NT2/D1 (cell line): ENCODE measurements around the gene LIPF.

Experiments used
- DNase-seq: peaks from one replicate; pipeline ENCODE4 v3.0.0-alpha.2; 2011; ENCODE audit warnings: low read depth, low spot score
- H3K27me3 ChIP-seq: 2 replicates; pipeline ENCODE4 v1.6.0; 2011; ENCODE audit warnings: mild to moderate bottlenecking; ENCODE audit not compliant: insufficient read length, insufficient read depth
- H3K36me3 ChIP-seq: 2 replicates; pipeline ENCODE4 v1.6.1; 2011; ENCODE audit warnings: mild to moderate bottlenecking, low read length, mixed read lengths; ENCODE audit not compliant: insufficient read depth, insufficient read length
- H3K4me1 ChIP-seq: 2 replicates; pipeline ENCODE4 v1.5.1; 2011; ENCODE audit not compliant: insufficient read depth, insufficient read length
- H3K4me3 ChIP-seq: 2 replicates; pipeline ENCODE4 v1.5.1; 2011; ENCODE audit warnings: low read depth; ENCODE audit not compliant: insufficient read length
- H3K9ac ChIP-seq: 2 replicates; pipeline ENCODE4 v1.6.0; 2011; ENCODE audit warnings: low read depth; ENCODE audit not compliant: insufficient read length
- H3K9me3 ChIP-seq: 2 replicates; pipeline ENCODE4 v1.5.1; 2011; ENCODE audit warnings: mild to moderate bottlenecking, low read length; ENCODE audit not compliant: insufficient read depth
- SUZ12 ChIP-seq: IDR thresholded peaks from 2 replicates; pipeline ENCODE4 v1.6.1; 2011; ENCODE audit not compliant: insufficient read length, insufficient read depth; ENCODE audit errors: extremely low read depth
- YY1 ChIP-seq: IDR thresholded peaks from 2 replicates; pipeline ENCODE4 v1.6.1; 2011; ENCODE audit not compliant: insufficient read length, insufficient read depth
- ZNF274 ChIP-seq: IDR thresholded peaks from 2 replicates; pipeline ENCODE4 v1.6.1; 2011; ENCODE audit warnings: mild to moderate bottlenecking, low read depth, low read length

The LIPF gene, protein sequence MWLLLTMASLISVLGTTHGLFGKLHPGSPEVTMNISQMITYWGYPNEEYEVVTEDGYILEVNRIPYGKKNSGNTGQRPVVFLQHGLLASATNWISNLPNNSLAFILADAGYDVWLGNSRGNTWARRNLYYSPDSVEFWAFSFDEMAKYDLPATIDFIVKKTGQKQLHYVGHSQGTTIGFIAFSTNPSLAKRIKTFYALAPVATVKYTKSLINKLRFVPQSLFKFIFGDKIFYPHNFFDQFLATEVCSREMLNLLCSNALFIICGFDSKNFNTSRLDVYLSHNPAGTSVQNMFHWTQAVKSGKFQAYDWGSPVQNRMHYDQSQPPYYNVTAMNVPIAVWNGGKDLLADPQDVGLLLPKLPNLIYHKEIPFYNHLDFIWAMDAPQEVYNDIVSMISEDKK

DNA sequence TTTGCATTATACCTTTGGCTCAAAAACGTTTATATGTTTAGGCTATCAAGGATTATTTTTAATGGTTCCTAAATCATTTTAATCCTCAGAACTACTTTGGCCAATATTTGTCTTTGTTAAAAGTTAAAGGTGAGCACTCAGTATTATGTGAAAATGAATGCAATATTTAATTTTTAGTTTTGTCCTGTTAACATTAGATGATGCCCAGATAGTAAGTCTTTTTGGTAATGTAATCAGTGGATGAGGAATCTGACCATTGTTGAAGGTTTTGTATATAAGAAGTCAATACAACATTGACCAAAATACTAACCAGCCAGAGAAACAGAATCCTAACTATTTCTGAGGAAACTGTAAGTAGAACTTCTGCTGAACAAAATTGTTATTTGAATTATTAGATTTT is at the start of gene LIPF:
TSS of gene LIPF (plus strand) at position 301 of the 400 bp plus-strand sequence. CDS start 2,856 bp downstream, outside the sequence.
- no peaks in the 10 kb centered on the region for H3K36me3 ChIP-seq
- no peaks in the 10 kb centered on the region for H3K4me1 ChIP-seq
- no peaks in the 10 kb centered on the region for H3K9me3 ChIP-seq
- no peak for DNase-seq
- TF ChIP-seq YY1 (no peak), SUZ12 (no peak), ZNF274 (no peak)
- no peaks in the 10 kb centered on the region for H3K27me3 ChIP-seq
- no peak within 1 kb of the TSS for H3K4me3 ChIP-seq
- no peak within 1 kb of the TSS for H3K9ac ChIP-seq

DNA sequence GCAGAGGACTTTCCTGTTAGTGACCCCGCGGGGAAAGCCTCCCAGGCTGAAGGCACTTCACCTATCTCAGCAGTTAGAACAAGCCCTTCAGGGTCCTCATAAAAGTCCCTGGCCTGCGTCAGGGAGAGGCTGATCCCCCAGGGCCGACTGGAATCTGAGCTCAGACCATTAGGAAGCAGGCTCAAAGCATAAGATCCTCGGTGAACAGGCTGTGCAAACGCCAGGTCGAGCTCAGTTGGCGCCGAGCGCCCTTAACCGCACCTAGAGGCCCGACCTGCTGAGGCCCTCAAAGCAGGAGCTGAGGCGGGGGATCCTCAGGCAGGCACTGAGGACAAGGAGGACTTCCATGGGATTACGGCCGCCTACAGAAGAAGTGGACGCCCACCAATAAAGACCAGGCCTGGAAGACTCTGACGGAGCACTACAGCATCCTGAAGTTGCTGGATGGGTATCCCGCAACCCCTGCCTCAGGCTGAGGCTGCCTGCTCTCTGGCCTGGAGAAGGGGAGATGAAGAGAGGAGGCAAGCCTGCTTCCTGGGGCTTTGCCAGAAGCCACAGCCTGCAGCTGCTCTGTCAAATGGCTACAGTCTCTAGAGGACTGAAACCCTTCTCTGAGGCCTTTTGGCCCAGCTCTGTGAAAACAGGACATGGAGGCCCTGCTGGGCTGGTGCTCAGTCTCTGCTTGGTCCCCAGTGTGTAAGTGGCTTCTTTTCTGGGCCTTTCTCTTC is 47.8 kb upstream of the LIPF start:
- Histone ChIP-seq H3K27me3 (no peaks in the 10 kb centered on the region), H3K9ac (no peak overlapping the region), H3K9me3 (peaks cover 4% of the 10 kb centered on the region; the same call in 1 of the 2 replicates), H3K4me3 (no peak overlapping the region), H3K36me3 (no peaks in the 10 kb centered on the region), H3K4me1 (no peaks in the 10 kb centered on the region)
- TF ChIP-seq YY1 (no peak), SUZ12 (no peak), ZNF274 (no peak)
- no peak for DNase-seq

DNA sequence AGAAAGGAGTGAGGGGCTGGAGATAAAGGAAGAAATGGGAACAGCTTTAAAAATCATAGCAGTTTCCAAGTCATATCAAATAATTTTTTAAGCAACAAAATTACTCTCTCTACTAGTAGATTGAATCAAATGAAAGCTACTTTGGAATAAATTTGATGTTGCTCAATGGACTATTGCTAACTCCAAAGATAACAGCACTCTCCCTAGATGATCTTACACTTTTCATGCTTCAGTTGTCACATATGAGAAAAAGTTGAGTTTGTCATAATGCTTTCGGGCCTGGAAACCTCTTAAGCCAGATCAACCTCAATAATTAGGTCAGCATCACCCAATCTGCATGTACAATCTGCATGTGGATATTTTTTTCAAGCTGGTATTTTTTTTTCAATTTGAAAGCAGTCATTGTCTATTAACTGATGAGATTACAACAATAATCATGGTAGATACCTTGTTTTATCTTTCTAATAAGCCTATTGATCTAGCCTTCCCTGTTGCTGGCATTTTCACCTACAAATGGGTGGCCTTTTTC is 46.4 kb upstream of the LIPF start:
- TF ChIP-seq YY1 = no peak
- no peak for TF ChIP-seq SUZ12
- no peak for TF ChIP-seq ZNF274
- Histone ChIP-seq H3K4me3 (no peak overlapping the region), H3K4me1 (no peaks in the 10 kb centered on the region), H3K9ac (no peak overlapping the region), H3K9me3 (peaks cover 4% of the 10 kb centered on the region; the same call in 1 of the 2 replicates), H3K27me3 (no peaks in the 10 kb centered on the region), H3K36me3 (no peaks in the 10 kb centered on the region)
- no peak for DNase-seq

DNA sequence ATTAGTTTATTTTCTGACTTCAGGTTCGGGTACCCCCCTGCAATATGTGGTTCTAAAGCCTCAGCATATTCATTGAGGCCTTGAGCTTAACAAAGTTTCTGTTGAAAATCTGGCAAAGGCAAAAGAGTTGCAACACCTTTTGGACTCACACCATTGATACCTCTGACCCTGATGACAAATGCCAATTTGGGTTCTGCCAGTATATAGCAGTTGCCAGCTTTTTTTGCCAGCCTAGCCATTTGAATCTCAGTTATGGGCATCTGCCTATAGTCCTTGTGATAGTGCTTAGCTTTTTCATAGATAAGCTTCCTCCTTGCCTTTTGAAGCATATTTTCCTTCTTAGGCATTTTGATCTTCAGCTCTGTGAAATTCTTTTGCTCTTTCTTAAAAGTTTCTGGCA is 45.7 kb upstream of the LIPF start:
- TF ChIP-seq ZNF274 (no peak), SUZ12 (no peak), YY1 (no peak)
- no peak for DNase-seq
- H3K36me3 ChIP-seq = no peaks in the 10 kb centered on the region
- no peak overlapping the region for H3K4me3 ChIP-seq
- H3K9me3 ChIP-seq = peaks cover 4% of the 10 kb centered on the region; the same call in 1 of the 2 replicates
- no peaks in the 10 kb centered on the region for H3K4me1 ChIP-seq
- H3K9ac ChIP-seq = no peak overlapping the region
- no peaks in the 10 kb centered on the region for H3K27me3 ChIP-seq

DNA sequence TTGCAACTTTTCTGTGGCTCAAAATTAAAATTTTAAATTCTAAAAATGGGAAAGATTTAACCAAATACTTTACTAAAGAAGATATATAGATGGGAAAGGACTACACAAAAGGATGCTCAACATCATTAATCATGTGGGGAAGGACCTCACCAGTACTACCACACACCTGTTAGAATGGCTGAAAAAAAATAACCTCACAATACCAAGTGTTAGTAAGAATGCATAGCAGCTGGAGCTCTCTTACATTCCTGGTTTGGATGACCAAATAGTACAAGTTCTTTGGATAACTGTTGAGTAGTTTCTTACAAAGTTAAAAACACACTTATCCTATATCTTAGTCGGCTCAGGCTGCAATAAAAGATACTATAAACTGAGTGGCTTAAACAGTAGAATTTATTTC is 43.8 kb upstream of the LIPF start:
- no peak for DNase-seq
- Histone ChIP-seq H3K9ac (no peak overlapping the region), H3K27me3 (no peaks in the 10 kb centered on the region), H3K36me3 (no peaks in the 10 kb centered on the region), H3K9me3 (no peaks in the 10 kb centered on the region), H3K4me3 (no peak overlapping the region), H3K4me1 (no peaks in the 10 kb centered on the region)
- no peak for TF ChIP-seq ZNF274
- TF ChIP-seq SUZ12 = no peak

DNA sequence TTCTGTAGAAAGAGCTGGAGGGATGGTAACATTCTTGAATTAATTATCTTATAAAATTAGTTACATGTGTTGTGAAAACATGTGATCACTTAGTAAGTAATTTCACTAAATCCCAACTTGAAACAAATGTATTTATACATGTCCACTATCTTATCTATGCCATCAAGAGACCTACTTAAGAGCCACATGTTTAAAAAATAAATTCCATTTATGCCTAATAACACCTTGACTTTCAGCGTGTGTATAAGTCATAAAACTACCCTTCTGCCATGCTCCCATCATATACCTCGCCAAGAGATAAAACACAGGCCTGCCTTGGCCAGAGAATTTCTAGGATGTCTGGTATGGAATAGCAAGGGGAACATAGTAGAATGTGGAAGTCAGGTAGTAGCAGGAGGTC is 40.4 kb upstream of the LIPF start:
- Histone ChIP-seq H3K4me3 (no peak overlapping the region), H3K9me3 (no peaks in the 10 kb centered on the region), H3K4me1 (no peaks in the 10 kb centered on the region), H3K9ac (no peak overlapping the region), H3K27me3 (no peaks in the 10 kb centered on the region), H3K36me3 (no peaks in the 10 kb centered on the region)
- DNase-seq = no peak
- TF ChIP-seq ZNF274 = no peak
- TF ChIP-seq SUZ12 = no peak
- no peak for TF ChIP-seq YY1

DNA sequence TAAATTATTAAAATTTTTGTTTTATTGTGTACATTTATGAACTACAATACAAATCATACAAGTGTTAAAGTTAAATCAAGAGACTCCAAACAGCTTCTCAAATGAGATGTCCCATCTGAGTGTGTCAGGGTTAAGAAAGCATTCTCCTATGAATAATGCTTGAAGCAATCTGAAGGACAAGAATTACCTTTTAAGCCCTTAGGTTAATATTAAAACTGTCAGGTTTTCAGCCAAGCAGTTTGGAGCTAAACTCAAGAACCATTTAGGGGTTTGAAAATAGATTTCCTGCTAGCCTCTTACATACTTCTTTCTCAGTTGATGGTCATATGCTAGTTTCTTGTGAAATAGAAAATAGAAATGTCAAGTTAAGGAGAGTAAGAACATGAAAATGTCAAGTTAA is 39.4 kb upstream of the LIPF start:
- Histone ChIP-seq H3K4me1 (no peaks in the 10 kb centered on the region), H3K36me3 (no peaks in the 10 kb centered on the region), H3K9ac (no peak overlapping the region), H3K27me3 (no peaks in the 10 kb centered on the region), H3K4me3 (no peak overlapping the region), H3K9me3 (no peaks in the 10 kb centered on the region)
- no peak for DNase-seq
- TF ChIP-seq YY1 (no peak), SUZ12 (no peak), ZNF274 (no peak)
